HG03558 (cell line): ENCODE data around the gene SEPTIN5.
"Not testable (repeated sequence)": the region's sequence is repeated elsewhere in the genome, so short reads cannot be mapped to it uniquely, and the experiment has no call there.

Source experiments
- ATAC-seq: cut with Tn5 transposase; IDR thresholded peaks from one replicate; pipeline ENCODE4 v1.9.1; 2021; ENCODE audit warnings: moderate number of reproducible peaks; ENCODE audit not compliant: unreplicated experiment; ENCODE audit errors: extremely low read depth

Gene SEPTIN5

DNA sequence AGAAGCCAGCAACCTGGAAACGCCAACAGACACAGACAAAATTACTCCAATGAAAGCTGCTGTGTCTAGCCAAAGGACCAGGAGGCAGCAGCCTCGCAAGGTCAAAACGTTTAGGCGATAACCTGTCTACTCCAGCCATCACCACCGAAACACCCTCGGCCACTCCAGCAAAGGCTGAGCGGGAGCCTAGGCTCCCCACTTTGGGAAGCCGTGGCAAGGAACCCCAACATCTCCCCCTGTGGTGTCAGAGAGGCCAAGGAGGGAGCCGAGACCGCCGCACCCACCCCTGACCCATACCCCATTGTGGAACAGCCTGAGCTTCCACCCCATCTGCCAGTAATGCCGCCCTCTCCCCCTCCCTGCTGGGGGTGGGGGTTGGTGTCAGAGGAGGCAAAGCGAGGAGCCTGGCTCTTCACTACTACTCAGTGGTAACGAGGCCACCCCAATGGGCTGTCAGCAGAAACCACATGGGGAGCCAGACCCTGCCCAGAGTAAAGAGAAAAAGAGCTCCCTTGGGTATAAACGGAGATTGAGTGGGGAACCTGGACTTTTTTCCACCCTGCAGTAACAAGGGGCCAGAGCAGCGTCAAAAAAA lies 33.9 kb upstream of the SEPTIN5 start:
- ATAC-seq: no peak

DNA sequence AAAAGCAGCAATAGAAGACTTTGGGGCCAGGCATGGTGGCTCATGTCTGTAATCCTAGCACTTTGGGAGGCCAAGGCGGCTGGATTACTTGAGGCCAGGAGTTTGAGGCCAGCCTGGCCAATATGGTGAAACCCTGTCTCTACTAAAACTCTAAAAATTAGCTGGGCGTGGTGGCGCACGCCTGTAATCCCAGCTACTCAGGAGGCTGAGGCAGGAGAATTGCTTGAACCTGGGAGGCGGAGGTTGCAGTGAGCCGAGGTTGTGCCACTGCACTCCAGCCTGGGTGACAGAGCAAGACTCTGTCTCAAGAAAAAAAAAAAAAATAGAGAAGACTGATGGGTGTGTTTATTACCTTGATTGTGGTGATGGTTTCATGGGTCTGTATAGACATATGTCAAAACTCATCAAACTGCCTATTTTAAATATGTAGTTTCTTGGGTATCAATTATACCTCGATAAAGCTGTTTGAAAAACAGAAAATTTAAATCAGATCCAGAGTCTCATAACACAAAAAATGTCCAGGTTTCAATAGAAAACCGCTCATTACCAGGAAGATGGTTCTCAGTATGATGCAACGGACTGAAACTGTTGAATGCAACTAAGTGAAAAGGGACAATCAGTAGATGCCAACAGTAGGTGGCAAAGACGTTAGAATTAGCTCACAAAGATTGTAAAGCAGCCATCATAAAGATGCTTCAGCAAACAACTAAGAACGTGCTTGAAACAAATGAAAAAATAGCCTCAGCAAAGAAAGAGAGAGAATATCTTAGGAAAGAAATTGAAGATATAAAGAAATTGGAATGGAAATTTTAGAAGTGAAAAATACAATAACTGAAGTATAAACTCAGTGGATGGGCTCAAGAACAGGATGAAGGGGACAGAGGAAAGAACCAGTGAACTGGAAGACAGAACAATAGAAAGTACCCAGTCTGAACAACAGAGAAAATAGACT lies 33.1 kb upstream of the SEPTIN5 start:
- no peak for ATAC-seq

DNA sequence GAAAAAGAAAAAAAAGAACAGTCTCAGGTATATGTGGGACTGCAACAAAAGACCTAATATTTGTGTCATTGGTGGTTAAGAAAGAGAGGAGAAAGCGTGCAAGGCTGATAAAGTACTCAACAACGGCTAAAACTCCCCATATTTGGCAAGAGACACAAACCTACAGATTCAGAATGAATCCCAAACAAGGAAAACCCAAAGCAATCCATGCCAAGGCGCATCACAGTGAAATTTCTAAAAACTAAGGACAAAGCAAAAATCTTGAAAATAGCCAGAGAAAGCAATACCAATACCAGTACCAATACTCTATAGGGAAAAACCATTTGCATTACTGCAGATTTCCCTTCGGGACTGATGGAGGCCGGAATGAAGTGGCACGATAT lies 32.4 kb upstream of the SEPTIN5 start:
- ATAC-seq: no peak

DNA sequence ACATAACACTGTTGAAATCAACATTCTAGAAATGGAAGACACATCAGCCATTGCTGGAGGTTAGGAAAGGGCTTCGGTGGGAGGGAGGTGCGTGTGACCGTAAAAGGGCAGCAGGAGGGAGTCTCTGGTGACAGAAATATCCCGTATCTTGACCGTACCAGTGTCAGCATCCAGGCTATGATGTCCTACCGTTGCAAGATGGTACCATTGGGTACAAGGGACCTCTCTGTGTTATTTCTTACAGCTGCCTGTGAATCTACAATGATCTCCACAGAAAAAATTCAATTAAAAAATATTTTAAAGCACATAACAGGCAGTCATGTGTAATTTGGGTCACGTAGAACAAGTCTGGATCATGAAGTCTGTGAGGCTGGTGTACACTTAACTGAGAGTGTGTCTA lies 27.4 kb upstream of the SEPTIN5 start:
- no peak for ATAC-seq

DNA sequence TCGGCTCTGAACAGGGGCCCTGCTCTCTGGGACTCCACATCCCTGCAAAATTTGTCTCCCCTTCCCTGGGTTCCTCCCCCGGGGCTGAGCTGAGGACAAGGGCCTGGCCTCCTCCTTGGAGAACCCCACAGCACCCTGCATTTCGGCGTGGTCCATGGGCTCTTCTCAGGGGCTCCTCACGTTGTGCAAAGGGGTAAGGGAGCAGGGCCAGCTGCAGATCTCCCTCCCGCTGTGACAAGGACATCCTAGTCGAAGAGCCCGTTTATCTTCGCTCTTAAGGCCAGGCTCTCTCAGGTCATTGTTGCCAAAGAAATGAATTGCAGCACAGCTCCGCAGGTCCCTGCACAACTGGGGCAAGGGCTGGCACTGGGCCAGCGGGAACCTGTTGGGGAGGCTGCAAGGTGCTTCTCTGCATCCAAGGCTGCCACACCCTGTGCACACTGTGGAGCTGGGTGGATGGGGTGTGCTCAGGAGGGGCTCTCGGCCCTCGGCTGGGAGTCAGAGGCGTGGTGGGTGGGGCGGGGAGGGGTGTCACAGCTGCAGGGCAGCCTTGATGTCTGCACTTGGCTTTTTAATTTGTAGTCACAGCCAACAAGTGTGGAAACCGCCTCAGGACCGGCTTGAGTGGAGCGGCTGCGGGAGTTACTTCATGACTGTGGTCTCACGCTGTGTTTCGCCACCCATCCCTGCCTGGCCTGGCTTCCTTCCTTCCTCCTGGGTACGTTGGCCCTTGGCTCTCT lies 26.6 kb upstream of the SEPTIN5 start:
- ATAC-seq: no peak

DNA sequence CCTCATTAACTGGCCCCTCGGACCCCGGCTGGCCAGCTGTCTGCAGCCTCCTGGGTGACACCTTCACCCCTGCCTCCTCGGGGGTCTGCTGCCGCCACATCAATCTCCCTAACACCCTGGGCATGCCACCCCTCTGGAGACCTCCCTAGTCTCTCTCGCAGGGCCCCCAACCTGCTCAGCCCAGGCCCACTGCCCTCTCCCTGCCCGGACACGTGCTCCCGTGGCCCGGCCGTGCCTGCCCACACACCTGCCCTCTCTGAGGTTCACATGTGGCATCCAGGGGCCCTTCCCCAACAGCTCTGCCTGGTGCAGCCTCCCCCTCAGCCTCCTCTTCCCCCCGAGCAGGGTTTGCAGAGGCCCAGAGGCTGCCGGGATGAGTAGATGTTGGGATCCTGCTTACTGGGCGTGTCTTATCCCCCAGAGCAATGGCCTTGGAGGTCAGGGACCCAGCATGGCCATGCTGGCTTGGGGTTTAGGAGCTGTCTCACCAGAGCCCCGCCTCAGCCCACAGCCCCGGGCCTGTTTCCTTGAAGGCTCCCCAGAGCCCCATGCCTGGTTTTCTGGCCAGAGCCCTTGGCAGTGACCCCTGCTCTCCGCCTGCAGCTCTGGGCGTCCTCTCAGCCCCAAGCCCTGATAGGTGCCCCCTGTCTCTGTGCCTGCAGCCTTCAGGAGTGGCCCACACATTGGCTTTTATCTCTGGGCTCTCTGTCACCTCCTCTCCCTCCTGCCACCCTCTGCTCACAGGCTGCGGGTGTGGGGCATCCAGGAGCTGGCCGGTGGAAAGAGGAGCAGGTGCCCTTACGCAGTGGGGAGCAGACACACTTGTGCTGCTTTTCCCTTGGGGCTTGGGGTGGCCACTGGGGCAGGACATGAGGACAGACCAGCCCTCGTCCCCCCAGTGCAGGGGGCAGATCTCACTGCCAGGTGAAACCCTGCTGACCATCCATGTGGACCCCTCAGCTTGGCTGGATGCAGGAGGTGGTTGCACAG lies 25.7 kb upstream of the SEPTIN5 start:
- ATAC-seq: no peak

DNA sequence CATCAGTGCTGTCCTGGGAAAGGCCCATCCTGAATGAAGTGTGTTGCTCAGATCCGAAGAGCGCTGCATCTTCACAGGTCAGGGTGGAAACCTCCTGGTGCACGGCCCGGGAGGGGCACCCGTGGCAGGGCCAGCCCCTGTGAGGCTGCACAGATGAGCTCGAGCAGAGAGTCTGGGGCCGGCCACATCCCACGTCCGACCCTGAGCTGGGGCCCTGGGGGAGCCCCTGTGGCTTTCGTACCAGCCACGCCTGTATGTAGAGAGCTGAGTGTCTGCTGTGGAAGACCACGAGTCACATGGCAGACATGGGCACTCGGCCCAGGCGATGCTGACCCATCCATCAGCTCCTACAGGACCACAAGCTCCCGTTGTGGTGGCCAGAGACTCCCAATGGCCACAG lies 24.9 kb upstream of the SEPTIN5 start:
- ATAC-seq: no peak

DNA sequence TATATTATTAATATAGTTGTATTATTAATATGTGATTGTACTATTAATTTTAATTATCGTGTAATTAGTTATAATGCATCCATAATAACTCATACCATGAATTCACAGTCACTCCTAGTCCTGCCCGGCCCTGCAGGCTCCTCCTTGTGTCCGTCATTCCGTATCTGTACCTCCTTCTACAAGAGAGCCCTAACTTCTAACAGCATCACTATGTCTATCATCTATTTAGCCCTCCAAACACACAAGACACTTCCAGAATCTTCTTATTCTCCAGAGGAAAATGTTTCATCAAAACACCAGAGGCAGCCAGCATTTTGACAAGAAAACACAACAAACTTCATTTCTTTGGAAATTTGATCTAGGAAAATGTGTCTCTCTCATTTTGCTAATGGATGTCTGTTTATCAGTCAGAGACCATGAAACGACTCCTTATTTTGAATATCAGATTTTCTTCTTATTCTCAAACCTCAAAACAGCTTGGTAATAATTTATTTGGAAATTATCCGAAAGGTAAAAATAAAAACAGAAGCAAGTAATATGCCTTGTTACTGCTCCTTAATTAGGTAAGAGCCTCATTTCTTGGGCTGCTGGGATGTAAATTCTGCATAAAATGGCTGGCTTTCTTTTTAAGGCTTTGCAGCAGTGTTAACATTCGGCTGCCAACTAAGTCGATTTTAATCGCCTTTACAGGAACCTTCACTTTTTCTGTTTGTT lies 23.1 kb upstream of the SEPTIN5 start:
- ATAC-seq: no peak

DNA sequence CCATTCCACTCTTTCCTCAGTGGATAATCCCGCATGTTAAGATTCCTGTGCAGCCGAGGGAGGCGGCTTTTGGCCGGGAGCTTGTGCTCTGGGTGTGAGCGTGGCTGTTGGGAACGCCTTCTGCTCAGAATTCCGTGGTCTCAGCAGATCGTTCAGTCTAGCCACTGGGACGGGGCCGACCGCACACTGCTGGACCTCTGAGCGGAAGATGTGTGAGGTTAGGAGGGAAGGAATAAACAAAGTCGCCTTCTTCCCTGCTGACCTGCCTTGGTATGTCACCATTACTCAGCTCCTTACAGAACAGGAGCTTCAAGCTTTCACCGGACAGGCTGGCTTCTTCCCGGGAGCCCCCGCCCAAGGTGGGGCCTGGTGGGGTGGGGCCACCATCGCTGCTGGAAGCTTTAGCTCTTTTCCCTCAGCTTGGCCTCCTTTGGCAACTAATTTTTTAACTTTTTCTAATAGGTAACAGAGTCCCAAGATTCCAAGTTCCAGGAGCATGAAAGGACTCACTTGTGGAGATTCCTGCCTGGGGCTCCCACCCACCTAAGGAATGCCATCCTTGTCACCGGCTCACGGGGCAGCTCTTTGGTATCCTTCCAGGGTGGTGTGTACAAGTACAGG lies 22.5 kb upstream of the SEPTIN5 start:
- ATAC-seq: no peak

DNA sequence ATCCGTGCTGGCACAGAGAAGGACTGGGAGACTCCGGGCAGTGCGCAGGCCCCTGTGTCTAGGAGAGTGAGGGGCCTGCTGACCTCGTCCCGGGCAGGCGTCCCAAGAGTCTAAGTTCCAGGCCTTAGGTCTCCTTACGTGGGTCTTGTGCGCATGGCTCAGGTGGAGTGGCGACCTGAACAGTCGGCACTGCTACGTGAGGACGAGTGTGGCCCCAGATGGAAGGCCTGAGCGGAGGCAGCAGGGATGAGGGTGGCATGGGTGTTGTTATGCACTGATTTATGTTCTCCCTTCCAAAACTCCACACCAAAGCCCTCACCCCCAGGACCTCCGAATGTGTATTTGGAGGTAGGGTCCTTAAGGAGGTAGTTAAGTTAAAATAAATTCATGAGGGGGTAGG lies 20.7 kb upstream of the SEPTIN5 start:
- ATAC-seq: no peak

DNA sequence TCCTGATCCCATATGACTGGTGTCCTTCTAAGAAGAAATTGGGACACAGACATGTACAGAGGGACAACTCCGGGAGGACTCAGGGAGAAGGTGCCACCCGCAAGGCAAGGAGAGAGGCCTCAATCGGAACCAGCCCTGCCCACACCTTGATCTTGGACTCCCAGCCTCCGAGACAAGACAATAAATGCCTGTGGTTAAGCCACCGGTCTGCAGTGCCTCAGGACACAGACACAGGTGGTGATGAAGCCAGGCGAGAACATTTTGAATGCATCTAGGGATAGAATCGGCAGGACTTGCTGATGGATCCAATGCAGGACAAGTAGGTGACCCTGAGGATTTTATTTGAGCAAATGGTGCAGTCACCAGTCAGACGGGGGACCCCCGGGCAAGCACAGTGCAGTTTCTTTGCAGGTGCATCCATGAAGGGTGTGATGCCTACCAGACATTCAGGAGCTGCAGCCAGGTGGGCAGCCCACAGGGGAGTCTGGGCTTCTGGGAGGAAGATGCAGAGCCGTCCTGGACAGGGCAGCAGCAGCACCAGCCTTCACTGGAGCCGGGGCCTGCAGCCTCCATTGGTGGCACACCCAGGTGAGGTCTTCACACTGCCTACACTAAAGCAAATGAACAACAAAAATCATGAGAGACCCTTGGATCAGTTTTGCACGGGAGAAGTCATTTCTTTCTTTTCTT lies 20.2 kb upstream of the SEPTIN5 start:
- ATAC-seq: no peak

DNA sequence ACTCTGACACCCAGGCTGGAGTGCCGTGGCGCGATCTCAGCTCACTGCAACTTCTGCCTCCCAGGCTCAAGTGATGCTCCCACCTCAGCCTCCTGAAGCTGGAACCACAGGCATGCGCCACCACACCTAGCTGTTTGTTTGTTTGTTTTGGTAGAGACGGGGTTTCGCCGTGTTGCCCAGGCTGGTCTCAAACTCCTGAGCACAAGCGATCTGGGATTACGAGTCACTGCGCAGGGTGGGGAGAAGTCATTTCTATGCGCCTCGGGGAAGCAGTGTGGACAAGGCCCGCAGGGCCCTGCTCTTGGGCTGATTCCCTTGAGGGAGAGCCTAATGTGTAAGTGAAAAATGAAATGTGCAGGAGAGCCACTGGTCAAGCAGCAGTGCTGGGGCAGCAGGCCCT lies 19.6 kb upstream of the SEPTIN5 start:
- ATAC-seq: no peak

DNA sequence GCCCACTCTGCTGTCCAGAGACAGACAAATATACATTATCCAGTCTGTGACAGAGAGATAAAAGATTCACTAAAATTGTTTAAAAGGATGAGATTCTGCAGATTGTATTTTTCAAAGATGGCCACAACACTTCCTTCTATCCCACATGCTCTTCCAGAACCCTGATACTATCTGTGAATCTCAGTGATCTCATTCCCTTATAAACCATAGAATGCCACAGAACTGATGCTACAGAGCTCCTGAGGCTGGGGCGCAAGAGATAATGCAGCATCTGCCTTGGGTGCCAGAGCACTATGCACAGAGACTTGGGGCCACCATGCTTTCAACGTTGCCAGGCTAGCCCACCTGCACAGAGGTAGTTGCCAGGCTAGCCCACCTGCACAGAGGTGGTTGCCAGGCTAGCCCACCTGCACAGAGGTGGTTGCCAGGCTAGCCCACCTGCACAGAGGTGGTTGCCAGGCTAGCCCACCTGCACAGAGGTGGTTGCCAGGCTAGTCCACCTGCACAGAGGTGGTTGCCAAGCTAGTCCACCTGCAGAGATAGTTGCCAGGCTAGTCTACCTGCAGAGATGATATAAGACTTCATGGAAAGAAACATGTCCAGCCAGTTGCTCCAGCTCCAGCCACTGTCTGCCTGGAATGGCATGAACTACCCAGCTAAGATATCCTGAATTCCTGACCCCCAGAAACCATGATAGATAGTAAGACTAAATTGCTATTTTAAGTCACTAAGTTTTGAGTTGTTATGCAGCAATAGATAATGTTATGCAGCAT lies 17.6 kb upstream of the SEPTIN5 start:
- ATAC-seq: no peak

DNA sequence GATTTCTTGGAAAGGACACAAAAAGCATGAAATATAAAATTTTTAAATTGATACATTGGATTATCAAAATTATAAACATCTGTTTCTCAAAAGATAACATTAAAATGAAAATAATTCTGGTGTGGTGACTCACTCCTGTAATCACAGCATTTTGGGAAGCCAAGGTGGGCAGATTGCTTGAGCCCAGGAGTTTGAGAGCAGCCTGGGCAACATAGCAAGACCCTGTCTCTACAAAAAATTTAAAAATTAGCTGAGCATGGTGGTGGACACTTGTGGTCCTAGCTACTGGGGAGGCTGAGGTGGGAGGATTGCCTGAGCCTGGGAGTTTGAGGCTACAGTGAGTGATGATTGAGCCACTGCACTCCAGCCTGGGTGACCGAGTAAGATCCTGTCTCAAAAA lies 16.4 kb upstream of the SEPTIN5 start:
- ATAC-seq: not testable (repeated sequence)

DNA sequence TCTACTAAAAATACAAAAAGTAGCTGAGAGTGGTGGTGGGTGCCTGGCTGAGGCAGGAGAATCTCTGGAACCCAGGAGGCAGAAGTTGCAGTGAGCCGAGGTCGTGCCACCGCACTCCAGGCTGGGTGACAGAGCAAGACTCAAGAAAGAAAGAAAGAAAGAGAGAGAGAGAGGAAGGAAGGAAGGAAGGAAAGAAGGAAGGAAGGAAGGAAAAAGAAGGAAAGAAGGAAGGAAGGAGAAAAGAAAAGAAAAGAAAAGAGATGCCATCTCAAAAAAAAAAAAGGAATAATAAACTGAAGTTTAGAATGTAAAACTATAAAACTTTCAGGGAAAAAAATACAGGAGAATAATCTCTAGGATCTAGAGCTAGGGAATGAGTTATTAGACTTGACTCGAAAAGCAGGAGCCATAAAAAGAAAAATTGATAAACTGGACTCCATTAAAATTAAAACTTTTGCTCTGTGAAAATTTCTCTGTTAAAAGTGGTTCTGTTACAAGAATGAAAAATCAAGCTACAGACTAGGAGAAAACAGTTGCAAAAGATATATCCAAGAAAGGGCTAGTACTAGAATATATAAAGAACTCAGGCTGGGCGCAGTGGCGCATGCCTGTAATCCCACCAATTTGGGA lies 13.4 kb upstream of the SEPTIN5 start:
- ATAC-seq: no peak

DNA sequence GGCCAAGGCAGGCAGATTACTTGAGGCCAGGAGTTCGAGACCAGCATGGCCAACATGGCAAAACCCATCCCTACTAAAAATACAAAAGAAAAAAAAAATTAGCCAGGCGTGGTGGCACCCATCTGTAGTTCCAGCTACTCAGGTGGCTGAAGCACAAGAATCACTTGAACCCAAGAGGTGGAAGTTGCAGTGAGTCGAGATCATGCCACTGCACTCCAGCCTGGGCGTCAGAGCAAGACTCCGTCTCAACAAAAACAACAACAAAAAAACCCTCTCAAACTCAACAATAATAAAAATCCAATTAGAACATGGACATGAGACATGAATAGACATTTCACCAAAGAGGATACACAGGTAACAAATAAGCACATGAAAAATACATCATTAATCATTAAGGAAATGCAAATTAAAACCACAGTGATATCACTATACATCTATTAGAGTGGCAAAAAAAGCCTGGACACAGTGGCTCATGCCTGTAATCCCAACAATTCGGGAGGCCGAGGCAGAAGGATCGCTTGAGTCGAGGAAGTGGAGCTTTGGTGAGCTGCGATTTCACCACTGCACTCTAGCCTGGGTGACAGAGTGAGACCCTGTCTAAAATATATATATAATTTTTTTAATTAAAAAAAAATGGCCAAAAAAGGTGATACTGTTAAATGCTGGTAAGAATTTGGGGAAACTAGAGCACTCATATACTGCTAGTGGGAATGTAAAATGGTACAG lies 12.7 kb upstream of the SEPTIN5 start:
- no peak for ATAC-seq

DNA sequence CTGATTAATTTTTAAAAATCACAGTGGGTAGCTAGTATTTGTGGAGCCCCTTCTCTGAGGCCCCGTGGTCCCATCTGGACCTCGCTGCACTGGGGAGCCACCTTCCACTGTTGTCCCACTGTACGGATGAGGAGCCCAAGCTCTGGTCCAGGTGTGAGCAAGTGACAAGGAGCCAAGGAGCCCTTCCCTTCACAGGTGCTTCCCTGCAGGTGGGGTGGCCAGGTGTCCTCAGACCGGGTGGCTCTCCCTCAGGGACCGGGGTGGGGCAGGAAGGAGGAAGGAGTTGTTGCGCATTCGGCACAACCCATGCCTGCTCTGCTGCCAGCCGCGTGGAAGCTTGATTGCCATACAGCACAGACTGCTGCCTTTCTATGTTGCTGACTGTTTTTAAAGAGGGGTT lies 10.4 kb upstream of the SEPTIN5 start:
- no peak for ATAC-seq
